Measurements from ENCODE around the gene SLC7A5. TPM values are rescaled to one million over a fixed set of nuclear protein-coding genes. Genes with fewer than 3 reads are reported as not detected.

Gene SLC7A5
- total RNA-seq, 6 donors from 2014 or later, result 4.7 to 20.4 (median 8.5) TPM

GRCh38 chr16:87800497-87800896 is 68.8 kb downstream of the SLC7A5 start:
- no peak overlapping the region for H3K27ac ChIP-seq
- H3K4me3 ChIP-seq, result no peak overlapping the region
- no peaks in the 10 kb centered on the region for H3K9me3 ChIP-seq
- WGBS, 2 donors, result 82 to 93% methylated on average over 6 of the region's 6 CpGs
- no peaks in the 10 kb centered on the region for H3K27me3 ChIP-seq
- H3K36me3 ChIP-seq, result no peaks in the 10 kb centered on the region
- ATAC-seq (ENCODE audit: low FRiP score in 2 of 2), result no peak
- DNase-seq, result no peak
- TF ChIP-seq POLR2A (IDR thresholded peaks at IDR 0.05) (no peak), EP300 (IDR thresholded peaks at IDR 0.05) (no peak), CTCF (IDR thresholded peaks at IDR 0.05) (no peak)
- no peaks in the 10 kb centered on the region for H3K4me1 ChIP-seq

- TF ChIP-seq EP300 (IDR thresholded peaks at IDR 0.05) (no peak), POLR2A (IDR thresholded peaks at IDR 0.05) (no peak), POLR2AphosphoS5 (IDR thresholded peaks at IDR 0.05) (no peak), CTCF (IDR thresholded peaks at IDR 0.05) (no peak)
- H3K27me3 ChIP-seq, result no peaks in the 10 kb centered on the region
- whole genome bisulfite sequencing, 2 donors, result 80 to 81% methylated on average over 12 of the region's 12 CpGs
- H3K4me1 ChIP-seq, result no peaks in the 10 kb centered on the region
- DNase-seq (no peak), ATAC-seq (ENCODE audit: low FRiP score in 2 of 2) (no peak)
- no peaks in the 10 kb centered on the region for H3K36me3 ChIP-seq
- H3K27ac ChIP-seq, result no peak overlapping the region
- no peak overlapping the region for H3K4me3 ChIP-seq
- no peaks in the 10 kb centered on the region for H3K9me3 ChIP-seq
Observed at GRCh38 chr16:87795336-87795735, 74.0 kb downstream of the SLC7A5 start.

- Histone ChIP-seq H3K27me3 (no peaks in the 10 kb centered on the region), H3K27ac (no peak overlapping the region), H3K4me3 (no peak overlapping the region), H3K36me3 (no peaks in the 10 kb centered on the region), H3K9me3 (no peaks in the 10 kb centered on the region), H3K4me1 (no peaks in the 10 kb centered on the region)
- TF ChIP-seq POLR2A (IDR thresholded peaks at IDR 0.05), result no peak
- no peak for TF ChIP-seq CTCF (IDR thresholded peaks at IDR 0.05)
- TF ChIP-seq EP300 (IDR thresholded peaks at IDR 0.05), result no peak
- no peak for TF ChIP-seq POLR2AphosphoS5 (IDR thresholded peaks at IDR 0.05)
- no peak for DNase-seq
- no peak for ATAC-seq (ENCODE audit: low FRiP score in 2 of 2)
- WGBS, 2 donors, result 84 to 91% methylated on average over 14 of the region's 14 CpGs
Observed at GRCh38 chr16:87794485-87795078, 74.7 kb downstream of the SLC7A5 start.

GRCh38 chr16:87792205-87792565 is 77.1 kb downstream of the SLC7A5 start:
- Histone ChIP-seq H3K36me3 (no peaks in the 10 kb centered on the region), H3K4me1 (no peaks in the 10 kb centered on the region), H3K27me3 (no peaks in the 10 kb centered on the region), H3K9me3 (no peaks in the 10 kb centered on the region), H3K4me3 (no peak overlapping the region), H3K27ac (no peak overlapping the region)
- no peak for DNase-seq
- WGBS, 2 donors, result 80 to 87% methylated on average over 7 of the region's 7 CpGs
- ATAC-seq (ENCODE audit: low FRiP score in 2 of 2), result no peak
- no peak for TF ChIP-seq POLR2A (IDR thresholded peaks at IDR 0.05)
- no peak for TF ChIP-seq CTCF (IDR thresholded peaks at IDR 0.05)
- no peak for TF ChIP-seq EP300 (IDR thresholded peaks at IDR 0.05)
- no peak for TF ChIP-seq POLR2AphosphoS5 (IDR thresholded peaks at IDR 0.05)
